Heart right ventricle (tissue), 16 donors: ENCODE results near the gene CHST14. TPM values are rescaled to one million over a fixed set of nuclear protein-coding genes. Genes with fewer than 3 reads are reported as not detected.

Source experiments
- ATAC-seq, 8 donors: fragments of 200-7000 bp; cut with Tn5 transposase; one replicate each; pipeline ENCODE4 v1.9.1; 2020; ENCODE audit warnings: mild to moderate bottlenecking in 8 of 8, moderate library complexity in 8 of 8, moderate number of reproducible peaks in 1 of 8
- DNase-seq, 2 donors: peaks; one replicate each; pipeline ENCODE4 v3.0.0-alpha.2; 2020
- H3K27ac ChIP-seq, 10 donors: fragments of 200-600 bp; sonication (generic) in 2 of 10; one replicate each; pipeline versions ENCODE4 v1.5.0 to v1.8.0; 2020 to 2022; ENCODE audit warnings: mild to moderate bottlenecking in 3 of 10
- H3K27me3 ChIP-seq, 7 donors: fragments of 200-600 bp; one replicate each; pipeline ENCODE4 v1.8.0; 2021 to 2022; ENCODE audit warnings: mild to moderate bottlenecking in 2 of 7
- H3K36me3 ChIP-seq, 9 donors: fragments of 200-600 bp; sonication (generic) in 1 of 9; one replicate each; pipeline versions ENCODE4 v1.5.0 to v1.8.0; 2020 to 2022; ENCODE audit warnings: mild to moderate bottlenecking in 2 of 9
- H3K4me1 ChIP-seq, 9 donors: fragments of 200-600 bp; sonication (generic) in 1 of 9; one replicate each; pipeline versions ENCODE4 v1.5.0 to v1.8.0; 2020 to 2022; ENCODE audit warnings: mild to moderate bottlenecking in 4 of 9
- H3K4me3 ChIP-seq, 10 donors: fragments of 200-600 bp; sonication (generic) in 2 of 10; one replicate each; pipeline versions ENCODE4 v1.5.0 to v1.8.0; 2020 to 2022; ENCODE audit warnings: mild to moderate bottlenecking in 7 of 10, moderate library complexity in 2 of 10
- H3K9me3 ChIP-seq, 11 donors: fragments of 200-600 bp in 10 of 11; sonication (generic) in 2 of 11; one replicate each; pipeline versions ENCODE4 v1.5.0 to v1.8.0; 2013 to 2022; ENCODE audit warnings: mild to moderate bottlenecking in 2 of 11, control low read depth in 1 of 11, moderate library complexity in 1 of 11
- CTCF ChIP-seq, 9 donors: fragments of 200-600 bp; sonication (generic) in 2 of 9; IDR thresholded peaks; one replicate each; pipeline versions ENCODE4 v1.5.0 to v1.8.0; 2021 to 2022; ENCODE audit warnings: antibody characterized with exemption in 9 of 9, mild to moderate bottlenecking in 5 of 9, moderate library complexity in 1 of 9
- WGBS, 2 donors: extraction: QIAGEN DNeasy Blood & Tissue Kit; methylation state at CpG; one replicate each; pipeline ENCODE4 v1.1.7; 2013; ENCODE audit warnings: inconsistent platforms in 1 of 2; 5-methylcytosine and 5-hydroxymethylcytosine counted together
- intact Hi-C, 10 donors: fragments of 100-400 bp; cut with DNase I; formaldehyde crosslinking; loops; one replicate each; pipeline versions ENCODE4 v1.11.1 to v1.14.2; 2022
- polyA plus RNA-seq, 2 donors: library from polyadenylated mRNA; stranded (reverse); fragments of 200-250 nt; gene quantifications; one replicate each; pipeline ENCODE4 v1.2.3, GENCODE V29; 2013
- total RNA-seq, 10 donors: library from RNA; stranded (reverse); fragmentation: NEBNext Ultra II Directional in 3 of 10; extraction: Animal tissue kit (Norgen Biotek cat#: 25700) in 3 of 10; gene quantifications; one replicate each; pipeline versions ENCODE4 v1.2.1 to v1.2.4, GENCODE V29; 2021 to 2023
- donor health status: Arrhythmogenic right ventricular cardiomyopathy.
- donor health status: ischemic (EF 13 %, LVEDD 7.1; RV severe dilation, severe dysfunction).
- donor health status: healthy with polysubstance abuse.
- donor health status: DM: no; HTN: yes; CAD: no.
- donor health status: DM: no; HTN: no; CAD: no.
- donor health status: ischemic (EF 25% LVEDD 6.9; RV normal size, moderate dysfunction).
- donor health status: ischemic (EF 25% LVEDD 5.7; RV mildly dilated, moderate dysfunction).
- donor health status: healthy.
- donor health status: DM: yes; HTN: yes; CAD: no.
- donor health status: Ischemic cardiomyopathy.
- donor health status: ischemic (EF 35%, LVEDD 5.7; RV mildly dilated, moderate dysfunction).
- donor health status: nonischemic (EF 11% LVEDD 7.7; RV severe dilation, severe dysfunction).
- donor health status: DM: yes; HTN: yes; CAD: no.
- donor health status: PGD.
- donor health status: ischemic (EF 29% LVEDD 5.4; RV normal size, mild dysfunction).
- donor health status: nonischemic (EF 23%, LVEDD 6.1; RV moderate dilation, normal function).

CHST14 gene
- total and polyA plus RNA-seq, 12 donors = 5.3 to 11.5 (median 8.9) TPM

GRCh38 chr15:40489274-40490175 lies 18.7 kb downstream of the CHST14 start:
- Histone ChIP-seq H3K27ac (no peak overlapping the region), H3K27me3 (peaks cover 0 to 3% (median 0%) of the 10 kb centered on the region in 7 donors), H3K36me3 (no peaks in the 10 kb centered on the region), H3K9me3 (no peaks in the 10 kb centered on the region), H3K4me1 (no peaks in the 10 kb centered on the region), H3K4me3 (no peak overlapping the region)
- intact Hi-C loops = no loop called here
- WGBS, 2 donors = 84 to 85% methylated on average over 47 of the region's 47 CpGs
- TF ChIP-seq CTCF (IDR thresholded peaks at IDR 0.05) = no peak
- DNase-seq (no peak), ATAC-seq (no peak)

- Histone ChIP-seq H3K4me3 (no peak overlapping the region), H3K27ac (no peak overlapping the region), H3K27me3 (no peaks in the 10 kb centered on the region), H3K4me1 (no peaks in the 10 kb centered on the region), H3K36me3 (no peaks in the 10 kb centered on the region), H3K9me3 (no peaks in the 10 kb centered on the region)
- WGBS, 2 donors = 86 to 90% methylated on average over 8 of the region's 8 CpGs
- no peak for TF ChIP-seq CTCF (IDR thresholded peaks at IDR 0.05)
- DNase-seq = no peak
- ATAC-seq = no peak
- intact Hi-C loops = no loop called here
These were observed 22.5 kb downstream of the CHST14 start for GRCh38 chr15:40493089-40493840.

GRCh38 chr15:40495516-40495915 lies 24.7 kb downstream of the CHST14 start:
- 92 to 95% methylated on average over 2 of the region's 2 CpGs for WGBS, 2 donors
- H3K36me3 ChIP-seq = no peaks in the 10 kb centered on the region
- no peaks in the 10 kb centered on the region for H3K4me1 ChIP-seq
- no peak overlapping the region for H3K27ac ChIP-seq
- ATAC-seq = no peak
- peaks cover 0 to 3% (median 0%) of the 10 kb centered on the region in 7 donors for H3K27me3 ChIP-seq
- no peak for DNase-seq
- no peaks in the 10 kb centered on the region for H3K9me3 ChIP-seq
- intact Hi-C loops = no loop called here
- no peak overlapping the region for H3K4me3 ChIP-seq
- no peak for TF ChIP-seq CTCF (IDR thresholded peaks at IDR 0.05)

GRCh38 chr15:40498418-40498817 lies 27.6 kb downstream of the CHST14 start:
- whole genome bisulfite sequencing, 2 donors = 80 to 85% methylated on average over 5 of the region's 5 CpGs
- intact Hi-C loops = no loop called here
- H3K4me1 ChIP-seq = no peaks in the 10 kb centered on the region
- H3K27ac ChIP-seq = no peak overlapping the region
- no peaks in the 10 kb centered on the region for H3K36me3 ChIP-seq
- no peak for TF ChIP-seq CTCF (IDR thresholded peaks at IDR 0.05)
- no peak for ATAC-seq
- peaks cover 0 to 7% (median 0%) of the 10 kb centered on the region in 7 donors for H3K27me3 ChIP-seq
- no peak for DNase-seq
- H3K4me3 ChIP-seq = no peak overlapping the region
- no peaks in the 10 kb centered on the region for H3K9me3 ChIP-seq
